Loucy (cell line): ENCODE results near the gene RBMS3.

Experiments
- EZH2phosphoT487 ChIP-seq: fragments of 200-600 bp; IDR thresholded peaks from 2 replicates; pipeline ENCODE4 v1.6.1; 2018; ENCODE audit warnings: antibody characterized with exemption, mild to moderate bottlenecking, moderate library complexity, borderline replicate concordance
- TF ChIP-seq, protein P1 (sequence below): fragments of 200-600 bp; sonication (generic); conservative IDR thresholded peaks from 2 replicates; pipeline ENCODE4 v1.5.1; 2014; ENCODE audit warnings: mild to moderate bottlenecking, antibody characterized with exemption, low read length

DNA sequence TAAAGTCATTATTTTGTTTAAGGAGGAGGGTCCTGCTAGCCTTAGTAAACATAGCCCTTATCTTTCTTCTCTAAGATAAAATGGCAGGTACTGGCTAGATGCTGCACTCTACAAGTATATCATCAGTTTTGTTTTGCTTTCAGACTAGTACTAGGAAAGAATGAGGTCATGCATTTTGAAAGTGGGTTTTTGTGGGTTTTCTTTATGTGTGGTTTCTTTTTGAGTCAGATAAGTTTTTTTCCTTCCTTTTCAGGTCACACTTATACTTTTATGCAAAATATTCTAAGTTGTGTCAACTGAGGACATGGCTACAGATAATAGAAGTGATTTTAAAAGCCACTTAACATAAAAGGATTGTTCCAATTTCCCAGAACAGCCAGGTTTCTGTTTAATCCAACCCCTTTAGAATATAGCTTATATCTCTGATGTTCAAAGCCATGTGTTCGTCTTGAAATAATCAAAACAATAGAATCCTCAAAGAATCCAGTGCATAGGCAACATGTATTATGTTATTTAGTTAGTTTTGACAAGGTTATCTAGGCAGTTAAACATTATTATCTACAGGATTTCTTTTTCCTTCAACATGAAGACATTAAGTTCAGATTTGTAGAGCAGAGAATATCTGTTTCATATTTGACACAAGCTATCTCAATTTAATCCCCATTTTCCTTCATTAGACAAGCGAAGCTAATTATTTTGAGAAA, 406.2 kb downstream of the RBMS3 start:
- TF ChIP-seq, protein P1, sequence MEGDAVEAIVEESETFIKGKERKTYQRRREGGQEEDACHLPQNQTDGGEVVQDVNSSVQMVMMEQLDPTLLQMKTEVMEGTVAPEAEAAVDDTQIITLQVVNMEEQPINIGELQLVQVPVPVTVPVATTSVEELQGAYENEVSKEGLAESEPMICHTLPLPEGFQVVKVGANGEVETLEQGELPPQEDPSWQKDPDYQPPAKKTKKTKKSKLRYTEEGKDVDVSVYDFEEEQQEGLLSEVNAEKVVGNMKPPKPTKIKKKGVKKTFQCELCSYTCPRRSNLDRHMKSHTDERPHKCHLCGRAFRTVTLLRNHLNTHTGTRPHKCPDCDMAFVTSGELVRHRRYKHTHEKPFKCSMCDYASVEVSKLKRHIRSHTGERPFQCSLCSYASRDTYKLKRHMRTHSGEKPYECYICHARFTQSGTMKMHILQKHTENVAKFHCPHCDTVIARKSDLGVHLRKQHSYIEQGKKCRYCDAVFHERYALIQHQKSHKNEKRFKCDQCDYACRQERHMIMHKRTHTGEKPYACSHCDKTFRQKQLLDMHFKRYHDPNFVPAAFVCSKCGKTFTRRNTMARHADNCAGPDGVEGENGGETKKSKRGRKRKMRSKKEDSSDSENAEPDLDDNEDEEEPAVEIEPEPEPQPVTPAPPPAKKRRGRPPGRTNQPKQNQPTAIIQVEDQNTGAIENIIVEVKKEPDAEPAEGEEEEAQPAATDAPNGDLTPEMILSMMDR, result no peak
- TF ChIP-seq EZH2phosphoT487, result no peak
